VCaP (cell line): Measurements from ENCODE around the gene MINDY4.
"Not testable (repeated sequence)": the region's sequence is repeated elsewhere in the genome, so short reads cannot be mapped to it uniquely, and the experiment has no call there.

Source experiments
- H3K27ac ChIP-seq: fragments of 450-650 bp; 2 replicates; pipeline ENCODE4 v1.5.1; 2017
- CTCF ChIP-seq: fragments of 450-650 bp; conservative IDR thresholded peaks from 2 replicates; pipeline ENCODE4 v1.5.1; 2017; ENCODE audit warnings: mild to moderate bottlenecking, moderate library complexity

MINDY4 gene

GRCh38 chr7:30817371-30817767 is 46.2 kb downstream of the MINDY4 start:
- H3K27ac ChIP-seq = no peak overlapping the region
- no peak for TF ChIP-seq CTCF

- no peak for TF ChIP-seq CTCF
These were observed 53.9 kb downstream of the MINDY4 start for GRCh38 chr7:30824821-30825720.

GRCh38 chr7:30826181-30826580 is 55.0 kb downstream of the MINDY4 start:
- no peak overlapping the region for H3K27ac ChIP-seq
- TF ChIP-seq CTCF = no peak

More at GRCh38 chr7:30824821-30825720, 53.9 kb downstream of the MINDY4 start:
- no peak overlapping the region for H3K27ac ChIP-seq

- TF ChIP-seq CTCF = no peak
- H3K27ac ChIP-seq = no peak overlapping the region
These were observed 57.4 kb downstream of the MINDY4 start for GRCh38 chr7:30828591-30828990.

- no peak for TF ChIP-seq CTCF
- H3K27ac ChIP-seq = no peak overlapping the region
These were observed 58.3 kb downstream of the MINDY4 start for GRCh38 chr7:30829471-30829870.

GRCh38 chr7:30831227-30831626 is 60.0 kb downstream of the MINDY4 start:
- H3K27ac ChIP-seq = no peak overlapping the region
- TF ChIP-seq CTCF = no peak

- no peak overlapping the region for H3K27ac ChIP-seq
- TF ChIP-seq CTCF = no peak
These were observed 60.7 kb downstream of the MINDY4 start for GRCh38 chr7:30831936-30832335.

- H3K27ac ChIP-seq = not testable (repeated sequence)
These were observed 62.9 kb downstream of the MINDY4 start for GRCh38 chr7:30834017-30834674.
